Measurements from ENCODE around the gene BCAS4. TPM values are rescaled to one million over a fixed set of nuclear protein-coding genes. Genes with fewer than 3 reads are reported as not detected.
A peak's percentile ranks its signal among the peaks of the same experiment; 100 is the strongest.

The BCAS4 gene
- total RNA-seq, 1 experiment from 2014 or later, result 34.8 TPM

DNA sequence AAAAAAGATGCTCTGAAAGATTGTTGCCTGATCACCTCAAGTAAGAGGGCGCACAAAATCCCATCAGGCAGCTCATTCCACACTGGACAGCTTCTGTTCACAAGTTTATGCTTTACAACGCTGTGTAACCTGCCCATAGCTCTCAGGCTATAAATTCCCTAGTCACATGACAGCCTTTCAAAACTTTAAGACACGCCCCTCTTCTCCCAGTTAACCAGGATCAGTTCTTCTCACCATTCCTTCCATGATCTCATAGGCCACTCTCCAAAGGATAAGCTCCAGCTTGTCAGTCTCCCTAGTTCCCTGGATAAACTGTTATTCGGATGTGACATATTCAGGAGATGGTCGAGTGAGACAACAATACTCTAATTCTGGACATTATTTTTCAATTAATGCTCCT lies 121.4 kb downstream of the BCAS4 start:
- peaks cover 19% of the 10 kb centered on the region; the same call in 1 of the 2 replicates for H3K36me3 ChIP-seq (ENCODE audit: control insufficient read depth, insufficient read depth, low read length)
- no peak for TF ChIP-seq SIN3A (IDR thresholded peaks at IDR 0.05; ENCODE audit: borderline replicate concordance, insufficient read depth, low read depth, low read length)
- no peak for TF ChIP-seq CTCF (IDR thresholded peaks at IDR 0.05)
- no peak for TF ChIP-seq TCF7L2 (IDR thresholded peaks at IDR 0.05; ENCODE audit: low read depth, low read length)
- TF ChIP-seq REST (IDR thresholded peaks at IDR 0.05; ENCODE audit: insufficient read depth in 1 of 2, low read depth in 2 of 2, low read length in 1 of 2), result no peak
- TF ChIP-seq POLR2AphosphoS5 (IDR thresholded peaks at IDR 0.05; ENCODE audit: low read depth, low read length), result no peak
- DNase-seq (ENCODE audit: low read depth, low spot score), result no peak
- ChIA-PET POLR2A (interaction anchor here (0.5 kb wide), 1 partner anchor 70 kb away, joined by 5 read pairs; no protein-coding TSS in a partner anchor), CTCF (no interaction called here)
- in situ Hi-C loops (cut with HindIII; ENCODE audit: low pct_unique_long_range_greater_than_20kb, low sequenced_read_pairs), result no loop called here
- peaks cover 47% of the 10 kb centered on the region for H3K4me1 ChIP-seq (ENCODE audit: control insufficient read depth, insufficient read depth, low read length)
- intact Hi-C loops (cut with micrococcal nuclease; ENCODE audit: unreplicated experiment), result no loop called here
- BruUV-seq (replicated peaks), result no TSS peak
- no peaks in the 10 kb centered on the region for H3K27me3 ChIP-seq (ENCODE audit: control insufficient read depth, insufficient read depth, low read length)
- ATAC-seq, result peak; percentile 41; the same call in 1 of the 2 replicates
- H3K4me3 ChIP-seq (ENCODE audit: low read depth in 2 of 2, low read length in 2 of 2), result no peak overlapping the region
- H3K27ac ChIP-seq (ENCODE audit: low read length), result no peak overlapping the region
- H3K9me3 ChIP-seq (ENCODE audit: control insufficient read depth, insufficient read depth, low read depth, low read length), result no peaks in the 10 kb centered on the region

- CTCF ChIA-PET, result interaction anchor here (0.7 kb wide), 1 partner anchor 124 kb away, joined by 12 read pairs; no protein-coding TSS in a partner anchor
- no peak overlapping the region for H3K27ac ChIP-seq (ENCODE audit: low read length)
- intact Hi-C loops (cut with micrococcal nuclease; ENCODE audit: unreplicated experiment), result no loop called here
Measured at GRCh38 chr20:50916934-50917333, 122.1 kb downstream of the BCAS4 start.

More at GRCh38 chr20:50916934-50917333, 122.1 kb downstream of the BCAS4 start:
- H3K4me3 ChIP-seq (ENCODE audit: low read depth in 2 of 2, low read length in 2 of 2), result no peak overlapping the region
- POLR2A ChIA-PET, result interaction anchor here (0.5 to 0.8 kb wide), 2 partner anchors 14 to 70 kb away, joined by 4 to 5 read pairs; partner anchors contain the start of gene ADNP
- peaks cover 19% of the 10 kb centered on the region; the same call in 1 of the 2 replicates for H3K36me3 ChIP-seq (ENCODE audit: control insufficient read depth, insufficient read depth, low read length)
- in situ Hi-C loops (cut with HindIII; ENCODE audit: low pct_unique_long_range_greater_than_20kb, low sequenced_read_pairs), result no loop called here
- TF ChIP-seq POLR2AphosphoS5 (IDR thresholded peaks at IDR 0.05; ENCODE audit: low read depth, low read length) (no peak), SIN3A (IDR thresholded peaks at IDR 0.05; ENCODE audit: borderline replicate concordance, insufficient read depth, low read depth, low read length) (no peak), CTCF (IDR thresholded peaks at IDR 0.05) (no peak), TCF7L2 (IDR thresholded peaks at IDR 0.05; ENCODE audit: low read depth, low read length) (no peak), REST (IDR thresholded peaks at IDR 0.05; ENCODE audit: insufficient read depth in 1 of 2, low read depth in 2 of 2, low read length in 1 of 2) (no peak)
- no peaks in the 10 kb centered on the region for H3K27me3 ChIP-seq (ENCODE audit: control insufficient read depth, insufficient read depth, low read length)
- ATAC-seq (no peak), DNase-seq (ENCODE audit: low read depth, low spot score) (no peak)
- no peaks in the 10 kb centered on the region for H3K9me3 ChIP-seq (ENCODE audit: control insufficient read depth, insufficient read depth, low read depth, low read length)
- no TSS peak for BruUV-seq (replicated peaks)
- H3K4me1 ChIP-seq (ENCODE audit: control insufficient read depth, insufficient read depth, low read length), result peaks cover 49% of the 10 kb centered on the region

Measured in Panc1 (cell line).